CD4-positive, alpha-beta memory T cell (primary cell): ENCODE data around the gene INSYN2A. TPM values are rescaled to one million over a fixed set of nuclear protein-coding genes. Genes with fewer than 3 reads are reported as not detected.
A peak's percentile ranks its signal among the peaks of the same experiment; 100 is the strongest.

ENCODE experiments used
- CTCF ChIA-PET: fragments of 350-600 bp; sonication (Branson Sonifier 250); formaldehyde crosslinking; loops from one replicate; lab custom pipeline; 2021; ENCODE audit warnings: inconsistent platforms; ENCODE audit not compliant: partially characterized antibody; lab: Charles Lee
- POLR2A ChIA-PET: fragments of 350-600 bp; sonication (Branson Sonifier 250); formaldehyde crosslinking; loops from one replicate; lab custom pipeline; 2021; ENCODE audit not compliant: partially characterized antibody; lab: Charles Lee
- DNase-seq, 5 donors: peaks; one replicate each; pipeline versions ENCODE4 v3.0.0 to v3.0.0-alpha.2; 2020 to 2022; ENCODE audit warnings: mixed read lengths in 1 of 5
- H3K27ac ChIP-seq: one replicate; pipeline ENCODE4 v1.7.0; 2013; ENCODE audit warnings: low read depth, low read length
- H3K27me3 ChIP-seq: 2 replicates; pipeline ENCODE4 v1.7.0; 2013; ENCODE audit warnings: mild to moderate bottlenecking, low read length, moderate library complexity; ENCODE audit not compliant: insufficient read depth
- H3K36me3 ChIP-seq: 2 replicates; pipeline ENCODE4 v1.7.0; 2013; ENCODE audit warnings: mild to moderate bottlenecking, low read length, moderate library complexity; ENCODE audit not compliant: insufficient read depth
- H3K4me1 ChIP-seq: 2 replicates; pipeline ENCODE4 v1.7.0; 2013; ENCODE audit warnings: mild to moderate bottlenecking, low read length, moderate library complexity; ENCODE audit not compliant: insufficient read depth
- H3K4me3 ChIP-seq, 2 donors: one replicate each; pipeline ENCODE4 v1.7.0; 2013; ENCODE audit warnings: low read length in 2 of 2, mild to moderate bottlenecking in 1 of 2
- H3K9me3 ChIP-seq, 2 donors: one replicate each; pipeline ENCODE4 v1.7.0; 2013; ENCODE audit warnings: low read length in 2 of 2, control low read depth in 1 of 2; ENCODE audit not compliant: control insufficient read depth in 1 of 2
- H3K27ac Mint-ChIP-seq, 7 donors: one replicate each; pipeline ENCODE4 v1.8.0; 2020 to 2021; ENCODE audit warnings: mixed read lengths in 7 of 7, mild to moderate bottlenecking in 6 of 7, inconsistent platforms in 3 of 7, moderate library complexity in 3 of 7
- H3K27me3 Mint-ChIP-seq, 2 donors: one replicate each; pipeline ENCODE4 v1.8.0; 2020 to 2021; ENCODE audit warnings: mixed read lengths in 2 of 2
- H3K36me3 Mint-ChIP-seq, 2 donors: one replicate each; pipeline ENCODE4 v1.8.0; 2020 to 2021; ENCODE audit warnings: mixed read lengths in 2 of 2, inconsistent platforms in 1 of 2, mild to moderate bottlenecking in 1 of 2
- H3K4me1 Mint-ChIP-seq, 4 donors: one replicate each; pipeline ENCODE4 v1.8.0; 2020 to 2021; ENCODE audit warnings: mixed read lengths in 4 of 4, mild to moderate bottlenecking in 1 of 4
- H3K4me3 Mint-ChIP-seq, 8 donors: one replicate each; pipeline ENCODE4 v1.8.0; 2020 to 2021; ENCODE audit warnings: mixed read lengths in 8 of 8, mild to moderate bottlenecking in 7 of 8, moderate library complexity in 6 of 8, inconsistent platforms in 3 of 8
- H3K9me3 Mint-ChIP-seq, 8 donors: one replicate each; pipeline ENCODE4 v1.8.0; 2020 to 2021; ENCODE audit warnings: mixed read lengths in 8 of 8, mild to moderate bottlenecking in 5 of 8, inconsistent platforms in 3 of 8, moderate library complexity in 1 of 8
- intact Hi-C: fragments of 100-400 bp; cut with micrococcal nuclease; formaldehyde crosslinking; loops from one replicate; pipeline ENCODE4 v1.15.1; 2023
- polyA plus RNA-seq, 2 donors: library from polyadenylated mRNA; unstranded; fragments of 300-500 nt; fragmentation: Illumina TruSeq; gene quantifications; one replicate each; pipeline ENCODE4 v1.2.3, GENCODE V29; 2021
- total RNA-seq, 2 experiments: library from RNA; stranded (reverse); gene quantifications; one replicate each; pipeline ENCODE4 v1.2.3, GENCODE V29; 2021

The INSYN2A gene
- total and polyA plus RNA-seq, 4 experiments from 2014 or later = not detected

- intact Hi-C loops = no loop called here
- H3K4me1 Mint-ChIP-seq = no peaks in the 10 kb centered on the region
- ChIA-PET CTCF (no interaction called here), POLR2A (no interaction called here)
- H3K27me3 Mint-ChIP-seq = peaks cover 3 to 6% of the 10 kb centered on the region in 2 donors
- Histone ChIP-seq H3K4me3 (no peak overlapping the region), H3K27ac (no peak overlapping the region), H3K4me1 (no peaks in the 10 kb centered on the region), H3K27me3 (no peaks in the 10 kb centered on the region), H3K36me3 (no peaks in the 10 kb centered on the region), H3K9me3 (no peaks in the 10 kb centered on the region)
- no peaks in the 10 kb centered on the region for H3K36me3 Mint-ChIP-seq
- H3K4me3 Mint-ChIP-seq = no peak overlapping the region
- no peak overlapping the region for H3K27ac Mint-ChIP-seq
- peaks cover 0 to 8% (median 0%) of the 10 kb centered on the region in 8 donors for H3K9me3 Mint-ChIP-seq
- no peak for DNase-seq
These were observed 9.6 kb downstream of the INSYN2A start for GRCh38 chr10:127186813-127187212.

- CTCF ChIA-PET = no interaction called here
- H3K36me3 ChIP-seq = no peaks in the 10 kb centered on the region
- H3K27ac Mint-ChIP-seq = peak overlapping the region in 1 of 7 donors; percentile 64
- no peak overlapping the region for H3K4me3 Mint-ChIP-seq
- peaks cover 0 to 8% (median 0%) of the 10 kb centered on the region in 8 donors for H3K9me3 Mint-ChIP-seq
- no peaks in the 10 kb centered on the region for H3K4me1 ChIP-seq
- no peaks in the 10 kb centered on the region for H3K36me3 Mint-ChIP-seq
- no peak overlapping the region for H3K4me3 ChIP-seq
- no peak for DNase-seq
- H3K9me3 ChIP-seq = no peaks in the 10 kb centered on the region
- no peaks in the 10 kb centered on the region for H3K27me3 ChIP-seq
- POLR2A ChIA-PET = no interaction called here
- intact Hi-C loops = no loop called here
- H3K4me1 Mint-ChIP-seq = no peaks in the 10 kb centered on the region
- peaks cover 3 to 4% of the 10 kb centered on the region in 2 donors for H3K27me3 Mint-ChIP-seq
- H3K27ac ChIP-seq = no peak overlapping the region
These were observed 11.8 kb downstream of the INSYN2A start for GRCh38 chr10:127184582-127184981.

- Mint-ChIP-seq H3K4me1 (no peaks in the 10 kb centered on the region), H3K4me3 (no peak overlapping the region), H3K9me3 (peaks cover 0 to 8% (median 0%) of the 10 kb centered on the region in 8 donors), H3K36me3 (no peaks in the 10 kb centered on the region), H3K27me3 (peaks cover 3 to 4% of the 10 kb centered on the region in 2 donors), H3K27ac (no peak overlapping the region)
- Histone ChIP-seq H3K27me3 (no peaks in the 10 kb centered on the region), H3K27ac (no peak overlapping the region), H3K4me3 (no peak overlapping the region), H3K36me3 (no peaks in the 10 kb centered on the region), H3K9me3 (no peaks in the 10 kb centered on the region), H3K4me1 (no peaks in the 10 kb centered on the region)
- CTCF ChIA-PET = no interaction called here
- intact Hi-C loops = no loop called here
- no peak for DNase-seq
- POLR2A ChIA-PET = no interaction called here
These were observed 14.2 kb downstream of the INSYN2A start for GRCh38 chr10:127182161-127182560.

- Histone ChIP-seq H3K4me3 (no peak overlapping the region), H3K27me3 (no peaks in the 10 kb centered on the region), H3K4me1 (no peaks in the 10 kb centered on the region), H3K9me3 (no peaks in the 10 kb centered on the region), H3K36me3 (no peaks in the 10 kb centered on the region), H3K27ac (no peak overlapping the region)
- DNase-seq = no peak
- intact Hi-C loops = no loop called here
- ChIA-PET POLR2A (no interaction called here), CTCF (no interaction called here)
- Mint-ChIP-seq H3K9me3 (peaks cover 0 to 3% (median 0%) of the 10 kb centered on the region in 8 donors), H3K4me1 (no peaks in the 10 kb centered on the region), H3K36me3 (no peaks in the 10 kb centered on the region), H3K4me3 (no peak overlapping the region), H3K27me3 (peaks cover 3 to 4% of the 10 kb centered on the region in 2 donors), H3K27ac (no peak overlapping the region)
These were observed 16.7 kb downstream of the INSYN2A start for GRCh38 chr10:127179612-127180250.

GRCh38 chr10:127176649-127177048 lies 19.7 kb downstream of the INSYN2A start:
- Mint-ChIP-seq H3K9me3 (no peaks in the 10 kb centered on the region), H3K27me3 (peaks cover 0 to 2% of the 10 kb centered on the region in 2 donors), H3K4me3 (no peak overlapping the region), H3K27ac (no peak overlapping the region), H3K36me3 (no peaks in the 10 kb centered on the region), H3K4me1 (no peaks in the 10 kb centered on the region)
- H3K27ac ChIP-seq = no peak overlapping the region
- no peaks in the 10 kb centered on the region for H3K36me3 ChIP-seq
- H3K27me3 ChIP-seq = no peaks in the 10 kb centered on the region
- no peaks in the 10 kb centered on the region for H3K4me1 ChIP-seq
- POLR2A ChIA-PET = no interaction called here
- no peak overlapping the region for H3K4me3 ChIP-seq
- no peaks in the 10 kb centered on the region for H3K9me3 ChIP-seq
- intact Hi-C loops = no loop called here
- DNase-seq = no peak
- CTCF ChIA-PET = no interaction called here

GRCh38 chr10:127175357-127176110 lies 20.9 kb downstream of the INSYN2A start:
- no peak overlapping the region for H3K4me3 Mint-ChIP-seq
- Histone ChIP-seq H3K36me3 (no peaks in the 10 kb centered on the region), H3K4me3 (no peak overlapping the region), H3K27me3 (no peaks in the 10 kb centered on the region), H3K27ac (no peak overlapping the region), H3K9me3 (no peaks in the 10 kb centered on the region), H3K4me1 (no peaks in the 10 kb centered on the region)
- no peaks in the 10 kb centered on the region for H3K4me1 Mint-ChIP-seq
- DNase-seq = no peak
- H3K9me3 Mint-ChIP-seq = no peaks in the 10 kb centered on the region
- no peaks in the 10 kb centered on the region for H3K36me3 Mint-ChIP-seq
- CTCF ChIA-PET = no interaction called here
- POLR2A ChIA-PET = no interaction called here
- intact Hi-C loops = no loop called here
- H3K27me3 Mint-ChIP-seq = peaks cover 0 to 2% of the 10 kb centered on the region in 2 donors
- no peak overlapping the region for H3K27ac Mint-ChIP-seq

GRCh38 chr10:127174866-127175265 lies 21.5 kb downstream of the INSYN2A start:
- intact Hi-C loops = no loop called here
- Mint-ChIP-seq H3K4me3 (no peak overlapping the region), H3K27me3 (peaks cover 0 to 2% of the 10 kb centered on the region in 2 donors), H3K4me1 (no peaks in the 10 kb centered on the region), H3K9me3 (no peaks in the 10 kb centered on the region), H3K36me3 (no peaks in the 10 kb centered on the region), H3K27ac (no peak overlapping the region)
- Histone ChIP-seq H3K27ac (no peak overlapping the region), H3K9me3 (no peaks in the 10 kb centered on the region), H3K36me3 (no peaks in the 10 kb centered on the region), H3K27me3 (no peaks in the 10 kb centered on the region), H3K4me1 (no peaks in the 10 kb centered on the region), H3K4me3 (no peak overlapping the region)
- DNase-seq = no peak
- POLR2A ChIA-PET = no interaction called here
- CTCF ChIA-PET = no interaction called here
